ENCODE data around the gene FYB2.

GRCh38 chr1:56758794-56759193, 60.4 kb downstream of the FYB2 start:
- TF ChIP-seq, protein P1, sequence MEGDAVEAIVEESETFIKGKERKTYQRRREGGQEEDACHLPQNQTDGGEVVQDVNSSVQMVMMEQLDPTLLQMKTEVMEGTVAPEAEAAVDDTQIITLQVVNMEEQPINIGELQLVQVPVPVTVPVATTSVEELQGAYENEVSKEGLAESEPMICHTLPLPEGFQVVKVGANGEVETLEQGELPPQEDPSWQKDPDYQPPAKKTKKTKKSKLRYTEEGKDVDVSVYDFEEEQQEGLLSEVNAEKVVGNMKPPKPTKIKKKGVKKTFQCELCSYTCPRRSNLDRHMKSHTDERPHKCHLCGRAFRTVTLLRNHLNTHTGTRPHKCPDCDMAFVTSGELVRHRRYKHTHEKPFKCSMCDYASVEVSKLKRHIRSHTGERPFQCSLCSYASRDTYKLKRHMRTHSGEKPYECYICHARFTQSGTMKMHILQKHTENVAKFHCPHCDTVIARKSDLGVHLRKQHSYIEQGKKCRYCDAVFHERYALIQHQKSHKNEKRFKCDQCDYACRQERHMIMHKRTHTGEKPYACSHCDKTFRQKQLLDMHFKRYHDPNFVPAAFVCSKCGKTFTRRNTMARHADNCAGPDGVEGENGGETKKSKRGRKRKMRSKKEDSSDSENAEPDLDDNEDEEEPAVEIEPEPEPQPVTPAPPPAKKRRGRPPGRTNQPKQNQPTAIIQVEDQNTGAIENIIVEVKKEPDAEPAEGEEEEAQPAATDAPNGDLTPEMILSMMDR (conservative IDR thresholded peaks at IDR 0.05; ENCODE audit: low read depth, low read length) = no peak
- TF ChIP-seq EZH2phosphoT487 (IDR thresholded peaks at IDR 0.05; ENCODE audit: borderline replicate concordance, low read length) (no peak), EZH2 (IDR thresholded peaks at IDR 0.05; ENCODE audit: low read length, unreplicated experiment) (no peak)

Measured in PC-3 (cell line).